OCI-M1 (cell line): ENCODE measurements around the gene SORCS2.
"Not testable (repeated sequence)": the region's sequence is repeated elsewhere in the genome, so short reads cannot be mapped to it uniquely, and the experiment has no call there.

ENCODE experiments used
- DNase-seq: peaks from one replicate; lab custom pipeline; 2025; lab: John Stamatoyannopoulos, UW

SORCS2 gene

DNA sequence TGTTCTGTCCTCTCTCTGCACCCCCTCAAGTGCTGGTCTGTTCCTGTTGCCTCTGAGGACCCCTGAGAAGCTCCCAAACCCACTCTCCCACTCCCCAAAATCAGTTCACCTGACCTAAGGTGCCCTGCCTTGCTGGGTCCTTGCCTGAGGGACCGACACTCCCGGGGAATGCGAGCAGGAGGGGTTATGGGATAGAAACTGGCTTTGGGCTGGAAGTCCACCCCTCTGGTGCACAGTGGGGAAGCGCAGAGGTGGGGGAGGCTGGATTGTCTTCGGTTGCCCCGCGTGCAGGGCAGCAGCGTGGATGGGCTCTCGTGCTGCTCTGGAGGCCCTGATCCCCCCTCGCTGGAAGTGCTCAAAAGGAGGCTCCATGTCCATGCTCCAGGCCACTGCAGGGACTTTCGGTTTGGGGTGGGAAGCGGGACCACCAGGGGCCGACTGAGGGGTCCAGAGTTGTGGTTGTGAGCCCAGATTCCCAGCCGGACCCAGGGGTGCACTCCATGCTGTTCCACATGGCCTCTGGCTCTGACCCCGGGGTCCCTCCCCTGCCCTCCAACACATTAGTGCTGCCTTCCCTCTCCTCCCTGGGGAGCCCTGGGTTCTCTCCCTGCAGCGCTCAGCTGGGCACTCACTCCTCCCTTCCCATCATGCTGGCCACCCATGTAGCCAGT is 7.6 kb downstream of the SORCS2 start:
- DNase-seq, result no peak

DNA sequence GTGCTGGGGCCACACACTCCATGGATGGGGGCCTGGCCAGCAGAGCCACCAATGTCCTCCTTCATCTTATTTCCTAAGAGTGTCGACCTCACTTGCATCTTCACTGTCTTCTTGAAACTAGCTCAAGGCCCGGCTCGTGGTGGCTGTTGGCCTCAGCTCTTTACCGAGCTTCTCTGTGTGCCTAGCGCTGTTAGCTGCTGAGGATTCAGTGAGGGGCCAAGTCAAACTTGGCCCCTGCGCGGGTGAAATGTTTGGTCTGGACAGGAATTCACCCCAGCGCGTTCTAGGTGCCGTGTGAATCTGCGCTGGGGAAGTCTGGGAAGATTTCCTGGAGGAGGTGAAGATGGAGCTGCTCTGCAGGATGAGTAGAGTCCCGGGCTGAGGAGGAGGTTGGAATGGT is 8.5 kb downstream of the SORCS2 start:
- DNase-seq, result no peak

DNA sequence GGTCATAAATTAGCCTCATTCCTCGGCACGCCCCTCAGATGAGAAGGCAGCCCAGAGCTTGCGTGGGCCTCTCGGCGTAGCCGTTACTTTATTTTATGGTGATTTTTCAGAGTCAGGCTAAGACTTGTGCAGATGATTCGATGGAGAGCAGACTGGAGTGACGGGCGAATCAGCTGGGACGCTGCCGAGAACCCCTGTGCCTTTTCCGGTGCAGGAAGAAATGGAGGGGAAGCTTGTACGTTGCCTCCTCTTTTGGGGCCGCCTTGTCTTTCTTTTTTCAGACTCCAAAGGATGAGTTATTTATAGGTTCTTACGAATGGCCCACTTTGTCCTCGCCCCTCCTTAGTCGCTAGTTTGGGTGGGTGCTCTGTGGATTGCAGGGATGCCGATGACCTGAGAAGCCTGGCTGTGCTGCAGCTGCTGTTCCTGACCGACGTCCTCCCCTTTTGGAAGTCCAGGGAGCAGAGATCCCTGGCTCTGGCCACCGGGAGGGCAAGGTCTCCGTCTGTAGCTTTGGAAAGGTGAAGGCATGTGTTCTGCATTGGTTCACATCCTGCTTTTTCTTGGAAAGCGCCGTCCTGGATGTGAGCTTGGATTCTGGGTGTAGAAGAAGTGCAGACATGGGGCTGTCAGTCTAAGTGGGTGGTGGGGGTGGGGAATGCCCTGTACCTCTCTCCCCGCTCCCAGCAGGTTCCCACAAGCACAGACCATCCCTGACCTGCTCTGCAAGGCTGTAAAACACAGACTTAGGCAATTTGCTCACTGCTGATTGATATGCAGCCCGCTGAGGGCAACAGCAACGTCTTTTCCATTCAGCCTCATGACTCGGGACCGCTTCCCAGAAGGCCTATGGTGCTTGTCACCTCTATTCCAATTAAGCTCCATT is 9.3 kb downstream of the SORCS2 start:
- no peak for DNase-seq

DNA sequence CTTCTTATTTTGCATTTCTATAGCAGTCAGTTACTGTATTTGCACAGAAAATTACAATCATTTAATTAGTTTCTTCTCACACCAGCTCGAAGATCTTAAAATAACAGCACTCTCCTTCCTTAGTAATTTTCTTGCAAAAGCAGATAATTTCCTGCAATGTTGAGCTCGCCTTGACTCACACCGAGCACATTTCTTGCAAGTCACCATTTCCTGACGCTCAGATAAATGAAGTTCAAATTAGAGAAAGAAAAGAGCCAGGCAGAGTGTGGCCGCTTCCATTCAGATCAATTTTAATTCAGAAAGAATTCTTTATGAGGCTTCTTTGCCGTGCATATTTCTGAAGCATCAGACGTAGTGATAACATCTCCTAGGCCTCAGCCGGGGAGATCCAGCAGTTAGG is 10.1 kb downstream of the SORCS2 start:
- DNase-seq, result no peak

DNA sequence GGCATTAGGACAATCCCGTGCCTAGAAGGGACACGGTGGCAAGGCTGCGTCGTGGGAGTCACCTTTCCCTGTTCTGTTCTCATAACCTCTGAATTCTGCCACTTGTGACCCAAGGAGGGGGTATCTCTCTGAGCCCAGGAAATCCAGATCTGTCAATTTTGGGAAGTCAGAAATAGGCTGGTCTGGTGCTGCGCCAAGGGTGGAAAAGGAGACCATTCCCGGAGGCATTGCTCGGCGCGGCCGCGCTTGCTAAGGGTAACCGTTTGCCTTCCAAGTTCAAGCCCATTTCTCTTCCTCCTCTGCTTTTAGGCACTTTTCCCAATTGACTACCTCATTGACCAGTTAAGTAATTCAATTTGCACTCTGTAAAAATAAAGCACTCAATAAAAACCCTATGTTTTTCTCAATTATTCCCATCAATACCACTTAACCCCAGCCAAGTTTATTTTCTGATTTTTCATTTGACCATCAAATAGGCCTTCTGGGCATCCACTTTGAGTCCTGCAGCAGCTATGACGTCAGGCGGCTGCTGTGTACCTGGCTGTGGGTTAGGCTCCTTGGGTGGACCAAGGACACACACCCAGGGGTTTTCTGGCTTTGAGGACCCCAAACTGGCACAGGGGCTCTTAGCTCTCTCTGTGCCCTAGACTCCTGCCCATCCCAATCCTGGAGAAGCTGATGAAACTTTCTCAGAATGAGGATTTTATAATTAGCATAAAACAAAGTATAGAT is 12.5 kb downstream of the SORCS2 start:
- no peak for DNase-seq

DNA sequence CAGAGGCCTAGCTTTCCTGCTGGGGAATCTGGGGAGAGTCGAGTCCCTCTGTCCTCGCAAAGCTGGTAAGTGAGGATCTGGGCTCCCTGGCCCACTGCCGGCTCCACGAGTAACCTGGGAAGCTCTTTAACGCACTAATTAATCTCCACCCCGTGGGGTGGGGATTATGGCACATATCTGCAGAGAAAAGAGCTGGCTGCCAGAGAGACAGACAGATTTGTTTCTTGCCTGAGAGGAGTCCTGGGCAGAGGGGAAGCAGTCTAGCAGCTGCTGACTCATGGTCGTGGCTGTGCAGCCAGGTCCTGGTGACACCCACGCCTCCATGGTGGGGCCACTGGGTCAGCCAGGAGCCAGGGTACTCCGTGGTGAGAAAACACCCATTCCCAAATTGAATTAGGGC is 14.0 kb downstream of the SORCS2 start:
- peak; percentile 15 for DNase-seq

DNA sequence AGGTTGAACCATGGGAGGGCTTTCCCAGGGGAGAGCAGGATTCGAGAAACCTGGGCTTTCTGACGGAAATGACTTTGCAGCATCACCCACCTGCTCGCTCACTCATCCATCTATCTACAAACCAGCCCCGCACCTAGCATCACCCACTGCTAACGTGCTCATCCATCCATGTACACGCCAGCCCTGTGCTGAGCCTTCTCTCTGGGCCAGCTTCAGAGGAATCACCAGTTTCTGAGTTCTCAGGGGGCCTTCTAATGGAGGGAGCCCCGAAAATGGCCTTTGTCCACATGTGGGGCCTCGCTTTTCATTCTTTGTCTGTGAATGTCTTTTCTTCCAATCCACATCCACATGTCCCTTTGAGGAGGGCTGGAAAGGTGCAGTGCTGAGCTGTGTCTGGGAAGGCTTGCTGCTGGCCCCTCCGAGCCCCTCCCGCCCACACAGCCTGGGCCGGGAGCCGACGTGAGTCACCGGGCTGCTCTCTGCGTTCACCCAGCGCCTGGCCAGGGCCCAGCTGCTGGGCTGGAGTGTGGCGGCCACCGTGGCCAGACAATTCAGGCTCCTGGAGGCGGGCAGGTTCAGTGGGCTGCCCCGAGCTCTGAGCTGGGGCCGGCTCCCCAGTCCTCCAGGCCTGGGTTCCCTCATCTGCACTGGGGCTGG is 14.7 kb downstream of the SORCS2 start:
- no peak for DNase-seq

DNA sequence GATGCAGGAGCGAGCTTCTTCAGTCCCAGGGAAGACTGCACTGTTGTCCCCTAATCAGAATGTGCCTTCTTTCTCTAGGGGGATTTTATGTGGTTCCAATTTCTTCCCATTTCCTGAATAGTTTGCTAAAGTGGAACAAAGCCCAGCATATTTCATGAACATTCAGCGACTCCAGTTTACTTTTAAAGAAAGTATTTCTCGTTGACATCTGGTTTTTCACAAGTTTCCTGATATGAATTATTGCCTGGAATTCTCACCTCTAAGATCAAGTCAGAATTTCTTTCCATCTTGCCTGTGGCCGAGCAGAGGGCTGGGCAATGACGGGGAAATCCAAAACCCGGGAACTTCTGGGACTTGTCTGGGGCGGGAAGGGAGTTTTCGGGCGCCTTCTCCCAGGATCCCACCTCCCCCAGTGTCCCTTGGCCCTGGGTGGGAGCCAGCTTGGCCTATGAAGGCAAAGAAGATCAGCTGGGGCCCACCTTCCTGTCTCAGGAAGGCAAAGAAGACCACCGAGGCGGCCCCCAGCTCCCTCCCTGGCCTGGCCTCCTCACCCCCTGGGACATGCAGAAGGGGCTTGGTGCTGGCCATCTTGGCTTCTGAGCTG is 15.4 kb downstream of the SORCS2 start:
- DNase-seq, result no peak

DNA sequence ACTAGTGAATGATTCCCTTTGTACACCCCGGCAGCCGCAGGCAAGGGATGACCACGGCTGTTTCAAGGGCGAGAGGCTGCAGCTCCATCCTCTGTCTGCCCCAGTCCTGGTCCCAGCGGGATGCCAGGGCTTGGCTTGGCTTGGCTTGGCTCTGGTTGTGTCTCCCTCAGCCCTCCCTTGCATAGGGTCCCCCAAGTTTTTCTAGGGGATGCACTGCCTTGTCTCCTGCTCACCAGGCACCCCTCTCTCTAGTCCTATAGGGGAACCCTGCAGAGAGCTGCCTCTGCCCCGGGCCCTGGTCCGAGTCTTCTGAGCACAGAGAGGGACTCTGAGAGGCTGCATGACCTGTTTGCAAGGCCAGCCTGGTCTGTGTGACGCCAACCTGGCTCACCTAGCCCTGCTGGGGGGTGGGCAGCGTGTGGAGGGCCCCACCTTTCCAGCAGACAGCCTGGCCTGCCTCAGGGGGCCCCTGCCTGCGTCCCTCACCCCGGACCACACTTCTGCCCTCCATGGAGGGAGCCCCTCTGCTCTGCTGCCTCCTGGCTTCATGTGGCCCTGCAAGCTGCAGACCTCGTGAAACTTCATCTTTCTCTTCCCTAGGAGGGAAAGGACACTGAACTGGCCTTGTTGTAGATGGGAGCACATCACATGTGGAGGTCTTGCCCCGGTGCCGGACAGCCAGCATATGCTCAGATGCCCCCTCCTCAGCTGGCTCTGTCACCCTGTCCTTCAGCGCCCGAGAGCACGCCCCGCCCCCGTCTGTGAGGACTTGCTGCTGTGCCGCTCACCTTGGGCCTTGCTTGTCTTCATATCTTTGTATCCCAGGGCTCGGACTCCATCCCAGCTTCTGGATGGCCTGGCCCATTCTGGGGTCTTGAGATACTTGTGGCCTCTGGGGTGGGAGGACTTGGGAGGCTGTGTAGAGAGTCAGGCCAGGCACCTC is 16.4 kb downstream of the SORCS2 start:
- no peak for DNase-seq

DNA sequence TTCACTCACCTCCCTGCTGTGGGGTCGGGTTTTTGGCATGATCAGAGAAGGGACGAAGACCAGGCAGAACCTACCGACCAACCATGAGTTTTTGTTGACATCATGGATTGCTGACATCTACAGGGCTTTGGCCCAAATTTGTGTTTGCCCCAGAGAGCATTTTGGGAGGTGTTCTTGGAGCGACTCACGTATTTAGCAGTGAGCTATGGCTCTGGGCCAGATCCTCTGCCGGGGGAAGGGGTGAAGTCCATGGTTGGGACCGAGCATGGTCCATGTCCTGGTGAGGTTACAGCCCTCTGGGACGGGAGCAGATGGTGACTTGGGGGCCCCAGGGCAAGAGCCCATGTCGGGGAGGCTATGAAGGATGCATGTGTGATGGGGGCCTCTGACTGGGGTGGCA is 17.4 kb downstream of the SORCS2 start:
- no peak for DNase-seq

DNA sequence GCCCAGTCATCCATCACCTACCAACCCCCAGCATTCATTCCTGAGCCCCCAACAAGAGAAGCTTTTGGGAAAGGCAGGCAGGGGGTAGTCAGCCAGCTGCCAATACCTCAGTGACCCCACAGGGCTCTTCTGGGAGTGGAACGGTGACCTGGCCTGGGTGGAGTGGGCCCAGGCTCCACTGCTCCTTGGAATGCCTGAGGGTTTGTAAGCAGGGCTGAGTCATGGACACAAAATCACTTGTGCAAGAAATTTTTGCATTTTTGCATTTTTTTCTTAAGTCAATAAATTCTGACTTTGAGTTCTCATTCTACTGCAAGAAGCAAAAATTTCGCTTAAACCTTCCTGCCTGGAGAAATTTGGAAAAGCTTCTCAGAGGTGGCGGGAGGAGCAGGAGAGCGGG is 18.5 kb downstream of the SORCS2 start:
- no peak for DNase-seq

DNA sequence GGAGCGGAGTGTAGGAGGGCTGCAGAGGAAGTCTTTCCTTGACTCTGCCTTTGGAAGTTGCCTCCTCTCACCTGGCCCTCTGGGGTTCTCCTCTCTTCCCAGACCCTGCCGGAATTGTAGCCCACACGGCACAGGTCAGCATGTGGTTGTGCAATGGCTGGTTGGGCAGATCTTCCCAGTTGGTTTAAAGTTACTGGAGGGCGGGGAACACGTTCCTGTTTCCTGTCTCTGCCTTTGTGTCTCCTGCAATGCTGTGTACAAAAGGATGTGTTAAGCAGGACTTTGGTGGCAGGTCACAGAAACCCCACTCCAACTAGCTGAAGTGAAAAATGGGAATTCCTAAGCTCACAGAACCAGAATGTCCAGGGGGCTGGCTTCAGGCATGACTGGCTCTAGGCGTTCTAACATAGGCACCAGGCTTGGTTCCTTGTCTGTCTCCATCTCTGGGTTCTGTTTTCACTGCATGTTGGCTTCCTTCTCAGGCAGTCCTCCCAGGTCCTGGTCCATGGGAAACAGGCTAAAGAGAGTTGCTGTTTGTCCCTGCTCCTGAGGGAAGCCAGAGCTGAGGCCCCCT is 19.9 kb downstream of the SORCS2 start:
- DNase-seq, result no peak

DNA sequence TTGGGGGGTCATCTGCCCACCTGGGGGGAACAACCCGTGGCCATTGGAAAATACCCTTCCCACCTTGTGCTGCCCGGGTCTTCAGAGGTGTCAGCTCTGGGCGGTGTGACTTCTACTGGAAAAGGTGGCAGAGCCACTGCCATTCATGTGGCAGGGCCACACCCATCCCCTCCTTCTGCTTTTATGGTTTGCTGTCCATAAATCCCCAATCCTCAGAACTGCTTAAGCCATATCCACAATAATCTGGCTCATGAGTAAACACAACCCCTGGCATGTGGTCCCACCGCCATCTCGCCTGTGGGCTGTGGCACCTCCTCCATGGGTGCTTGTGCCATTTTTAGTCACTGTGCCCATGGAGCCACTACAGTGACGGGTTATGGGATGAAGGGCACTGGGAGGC is 20.6 kb downstream of the SORCS2 start:
- no peak for DNase-seq

DNA sequence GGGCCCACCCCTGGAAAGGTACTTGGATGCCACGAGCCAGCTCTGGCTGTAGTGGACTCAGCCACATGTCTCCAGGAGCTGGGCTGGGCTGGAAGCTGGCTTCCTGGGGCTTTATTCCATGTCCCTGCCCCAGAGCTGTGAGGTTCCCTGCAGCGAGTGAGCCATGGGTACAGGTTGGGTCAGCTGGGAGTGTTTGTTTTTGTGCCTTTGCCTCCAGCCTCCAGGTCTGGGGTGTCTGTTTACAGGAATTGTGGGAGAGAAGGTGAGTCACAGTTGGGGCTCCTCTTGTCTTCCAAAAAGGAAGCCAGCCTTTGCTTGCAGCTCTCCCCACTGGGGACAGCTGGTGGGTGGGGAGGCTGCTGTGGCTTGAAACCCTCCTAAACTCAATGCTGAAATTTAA is 21.5 kb downstream of the SORCS2 start:
- no peak for DNase-seq

DNA sequence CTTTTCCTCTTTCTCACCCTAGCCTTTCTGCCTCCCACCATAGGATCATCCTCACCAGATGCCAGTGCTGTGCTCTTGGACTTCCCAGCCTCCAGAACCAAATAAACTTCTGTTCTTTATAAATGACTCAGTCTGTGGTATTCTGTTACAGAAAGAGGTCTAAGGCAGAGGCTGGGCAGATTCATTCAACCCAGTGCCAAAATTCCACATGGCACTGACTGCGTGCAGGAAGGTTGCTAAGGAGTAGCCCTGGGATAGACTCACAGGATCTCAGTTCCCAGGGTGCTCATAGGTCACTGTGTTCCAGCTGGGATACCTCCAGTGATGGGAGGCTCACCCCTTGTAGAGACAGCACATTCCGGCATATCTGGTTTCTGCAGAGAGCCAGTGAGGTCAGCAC is 22.0 kb downstream of the SORCS2 start:
- no peak for DNase-seq

DNA sequence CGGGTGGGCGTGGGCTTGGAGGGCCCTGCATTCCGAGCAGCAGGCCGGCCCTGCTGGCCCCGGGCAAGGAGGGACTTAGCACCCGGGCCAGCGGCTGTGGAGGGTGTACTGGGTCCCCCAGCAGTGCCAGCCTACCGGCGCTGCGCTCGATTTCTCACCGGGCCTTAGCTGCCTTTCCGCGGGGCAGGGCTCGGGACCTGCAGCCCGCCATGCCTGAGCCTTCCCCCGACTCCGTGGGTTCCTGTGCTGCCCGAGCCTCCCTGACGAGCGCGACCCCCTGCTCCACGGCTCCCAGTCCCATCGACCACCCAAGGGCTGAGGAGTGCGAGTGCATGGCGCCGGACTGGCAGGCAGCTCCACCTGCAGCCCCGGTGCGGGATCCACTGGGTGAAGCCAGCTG is 22.8 kb downstream of the SORCS2 start:
- DNase-seq, result not testable (repeated sequence)

DNA sequence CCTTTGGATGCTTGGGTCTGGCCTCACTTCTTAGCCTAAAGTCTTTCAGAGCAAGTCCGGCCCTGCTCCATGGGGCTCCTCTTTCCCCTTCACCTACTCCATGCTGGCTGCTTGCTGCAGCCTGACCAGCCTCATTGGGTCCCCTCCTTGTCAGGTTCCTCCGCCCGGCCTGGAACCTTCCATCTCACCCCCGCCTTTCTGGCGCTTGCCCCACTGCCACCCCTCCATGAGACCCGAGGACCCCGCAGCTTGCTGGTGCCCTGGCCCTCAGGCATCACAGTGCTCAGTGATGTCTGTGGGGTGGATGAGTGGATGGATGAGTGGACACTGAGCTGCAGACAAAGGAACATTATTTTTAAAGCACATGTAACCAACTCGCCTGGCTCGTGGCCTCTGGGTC is 24.7 kb downstream of the SORCS2 start:
- DNase-seq, result no peak

DNA sequence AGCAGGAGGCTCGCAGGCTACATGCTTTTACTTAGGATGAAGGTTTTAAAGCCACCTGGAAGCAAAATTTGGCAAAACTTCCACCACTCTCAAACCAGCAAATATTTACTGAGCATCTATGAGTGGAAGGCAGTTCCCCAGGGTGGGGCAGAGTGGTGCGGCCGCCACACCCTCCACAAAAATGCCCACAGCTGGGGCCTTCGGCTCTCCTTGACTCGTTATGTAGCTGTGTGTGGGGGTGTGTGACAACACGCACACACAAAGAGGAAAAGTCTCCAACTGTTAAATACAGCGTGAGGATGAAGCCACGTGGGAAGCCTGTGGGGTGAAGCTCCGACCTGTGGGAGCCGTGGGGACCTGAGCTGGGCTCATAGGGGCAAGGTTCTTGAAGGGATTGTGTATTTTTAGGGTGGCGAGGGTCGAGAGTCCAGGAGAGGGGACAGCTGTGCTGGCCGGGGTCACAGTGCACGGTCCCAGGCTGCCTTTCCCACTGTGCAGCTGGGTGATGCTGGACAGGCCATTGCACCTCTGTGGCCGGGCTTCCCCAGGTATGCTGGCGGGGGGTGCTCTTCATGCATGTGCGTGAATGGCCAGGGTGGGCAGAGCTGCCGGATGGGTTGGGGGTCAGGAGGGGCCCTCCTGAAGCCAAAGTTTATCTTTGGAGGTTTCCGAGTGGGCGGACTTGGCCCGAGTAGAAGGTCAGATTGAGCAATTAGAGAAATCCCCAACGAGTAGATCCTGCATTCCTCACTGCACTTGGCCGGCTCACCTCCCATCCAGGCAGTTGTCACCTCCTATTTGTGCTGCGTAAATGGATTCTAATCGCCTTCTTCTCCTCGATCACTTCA is 25.4 kb downstream of the SORCS2 start:
- DNase-seq, result no peak

DNA sequence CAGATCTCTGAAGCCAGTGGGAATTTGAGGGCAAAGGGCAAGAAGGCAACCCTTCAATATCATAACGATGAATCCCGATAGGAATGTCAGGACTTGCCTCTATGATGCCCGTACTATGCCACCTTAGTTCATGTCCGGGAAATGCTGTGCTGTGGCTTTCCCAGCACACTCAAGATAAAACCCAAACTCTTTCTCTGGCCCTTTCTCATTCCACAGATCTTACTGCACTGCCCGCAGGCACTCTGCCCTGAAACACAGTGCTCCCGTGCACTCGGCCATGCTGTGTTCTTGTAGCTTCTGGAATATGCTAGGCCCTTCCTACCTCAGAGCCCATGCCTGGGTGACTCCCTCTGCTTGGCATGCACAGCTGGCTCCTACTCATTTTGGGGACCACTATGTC is 26.3 kb downstream of the SORCS2 start:
- DNase-seq, result no peak

DNA sequence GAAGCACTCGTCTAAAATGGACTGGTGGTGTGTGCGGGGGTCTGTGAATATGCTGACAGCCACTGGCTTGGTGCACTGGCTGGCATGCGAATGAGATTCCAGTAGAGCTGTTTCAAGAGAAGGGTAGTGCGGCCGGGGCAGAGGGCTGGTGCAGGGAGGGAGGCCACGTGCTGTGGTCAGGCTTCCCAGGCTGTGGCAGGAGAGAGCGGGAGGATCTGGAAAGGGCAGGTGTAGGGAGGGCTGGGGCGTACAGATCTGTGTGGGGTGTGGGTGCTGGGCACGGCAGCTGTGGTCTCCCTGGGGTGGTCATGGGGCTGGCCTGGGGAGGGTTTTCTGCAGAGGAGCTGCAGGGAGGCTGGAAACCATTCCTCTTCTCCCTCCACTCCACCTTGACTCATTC is 30.2 kb downstream of the SORCS2 start:
- no peak for DNase-seq
